Measurements from ENCODE around the gene ZNF446.
A peak's percentile ranks its signal among the peaks of the same experiment; 100 is the strongest.
"Not testable (repeated sequence)": the region's sequence is repeated elsewhere in the genome, so short reads cannot be mapped to it uniquely, and the experiment has no call there.

The ZNF446 gene

DNA sequence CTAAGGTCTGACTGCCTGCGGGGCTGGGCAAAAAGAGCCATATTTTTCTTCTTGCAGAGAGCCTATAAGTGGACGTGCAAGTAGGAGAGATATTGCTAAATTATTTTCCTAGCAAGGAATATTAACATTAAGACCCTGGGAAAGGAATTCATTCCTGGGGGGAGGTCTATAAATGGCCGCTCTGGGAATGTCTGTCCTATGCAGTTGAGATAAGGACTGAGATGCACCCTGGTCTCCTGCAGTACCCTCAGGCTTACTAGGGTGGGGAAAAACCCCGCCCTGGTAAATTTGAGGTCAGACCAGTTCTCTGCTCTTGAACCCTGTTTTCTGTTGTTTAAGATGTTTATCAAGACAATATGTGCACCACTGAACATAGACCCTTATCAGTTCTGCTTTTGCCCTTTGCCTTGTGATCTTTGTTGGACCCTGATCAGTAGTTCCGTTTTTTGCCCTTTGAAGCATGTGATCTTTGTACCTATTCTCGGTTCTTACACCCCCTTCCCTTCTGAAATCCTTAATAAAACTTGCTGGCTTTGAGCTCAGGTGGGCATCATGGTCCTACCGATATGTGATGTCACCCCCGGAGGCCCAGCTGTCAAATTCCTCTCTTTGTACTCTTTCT is 31.6 kb downstream of the ZNF446 start:
- not testable (repeated sequence) for DNase-seq

DNA sequence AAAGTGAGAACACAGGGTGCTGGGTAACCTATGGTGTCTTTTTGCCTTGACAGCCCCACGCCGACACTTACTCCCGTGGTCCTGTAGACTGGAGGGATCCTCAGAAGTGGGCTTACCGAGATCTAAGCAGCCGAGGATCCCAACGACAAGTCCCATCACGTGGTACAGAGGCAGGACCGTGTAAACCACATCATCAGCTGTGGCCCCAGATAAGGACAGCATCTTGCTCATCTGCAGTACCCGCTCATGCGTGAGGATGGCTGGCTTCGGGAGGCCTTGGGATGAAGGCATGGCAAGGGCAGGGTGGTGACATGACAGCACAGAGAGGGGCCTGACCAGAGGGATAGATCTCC is 33.6 kb downstream of the ZNF446 start:
- no peak for DNase-seq

- no peak for DNase-seq
Observed at GRCh38 chr19:58510084-58510862, 34.1 kb downstream of the ZNF446 start.

GRCh38 chr19:58511353-58512208 is 35.4 kb downstream of the ZNF446 start, which contains the start of gene SLC27A5:
Gene SLC27A5 (minus strand): TSS chr19:58511992. CDS start chr19:58511955, 37 bp downstream.
- DNase-seq, result no peak

- no peak for DNase-seq
Observed at GRCh38 chr19:58513213-58513693, 37.1 kb downstream of the ZNF446 start.

DNA sequence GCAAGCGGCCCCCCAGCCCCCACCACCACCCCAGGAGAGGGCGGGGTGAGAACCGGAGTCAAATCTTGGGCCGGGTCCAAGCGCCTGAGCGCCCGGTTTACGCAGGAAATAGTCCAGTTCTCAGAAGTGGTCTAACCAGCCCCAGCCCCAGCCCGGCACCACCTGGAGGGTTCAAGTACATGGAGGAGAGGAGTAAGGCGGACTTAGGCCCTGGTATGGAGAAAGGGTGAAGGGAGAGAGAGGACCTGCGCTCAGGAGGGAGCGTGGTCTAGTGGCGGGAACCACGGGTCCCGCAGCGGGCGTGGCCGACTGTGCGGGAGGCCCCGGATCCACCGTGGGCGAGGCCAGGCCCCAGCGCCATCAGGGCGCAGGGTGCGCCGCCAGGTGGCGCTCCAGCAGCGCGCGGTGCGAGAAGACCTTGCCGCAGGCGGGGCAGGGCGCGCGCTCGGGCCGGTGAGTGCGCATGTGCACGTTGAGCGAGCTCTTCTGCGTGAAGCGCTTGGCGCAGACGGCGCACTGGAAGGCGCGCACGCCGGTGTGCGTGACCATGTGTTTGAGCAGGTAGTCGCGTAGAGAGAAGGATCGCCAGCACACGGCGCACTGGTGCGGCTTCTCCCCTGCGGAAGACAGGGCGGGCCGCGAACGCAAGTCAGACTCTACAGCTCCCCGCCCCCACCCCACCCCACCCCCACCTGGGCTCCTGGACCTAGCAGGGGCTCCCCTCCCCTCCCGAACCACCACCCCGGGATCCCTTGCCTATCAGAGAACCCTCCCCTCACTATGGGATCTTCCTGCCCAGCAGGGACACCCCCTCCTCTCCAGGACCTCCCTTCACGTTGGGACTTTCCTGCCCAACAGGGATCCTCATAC is 37.8 kb downstream of the ZNF446 start:
- peak; percentile 99 for DNase-seq

- peak; percentile 61 for DNase-seq
Observed at GRCh38 chr19:58514564-58515022, 38.4 kb downstream of the ZNF446 start.

GRCh38 chr19:58515259-58515658 is 39.1 kb downstream of the ZNF446 start:
- no peak for DNase-seq

GRCh38 chr19:58516246-58516836 is 40.2 kb downstream of the ZNF446 start:
- no peak for DNase-seq

DNA sequence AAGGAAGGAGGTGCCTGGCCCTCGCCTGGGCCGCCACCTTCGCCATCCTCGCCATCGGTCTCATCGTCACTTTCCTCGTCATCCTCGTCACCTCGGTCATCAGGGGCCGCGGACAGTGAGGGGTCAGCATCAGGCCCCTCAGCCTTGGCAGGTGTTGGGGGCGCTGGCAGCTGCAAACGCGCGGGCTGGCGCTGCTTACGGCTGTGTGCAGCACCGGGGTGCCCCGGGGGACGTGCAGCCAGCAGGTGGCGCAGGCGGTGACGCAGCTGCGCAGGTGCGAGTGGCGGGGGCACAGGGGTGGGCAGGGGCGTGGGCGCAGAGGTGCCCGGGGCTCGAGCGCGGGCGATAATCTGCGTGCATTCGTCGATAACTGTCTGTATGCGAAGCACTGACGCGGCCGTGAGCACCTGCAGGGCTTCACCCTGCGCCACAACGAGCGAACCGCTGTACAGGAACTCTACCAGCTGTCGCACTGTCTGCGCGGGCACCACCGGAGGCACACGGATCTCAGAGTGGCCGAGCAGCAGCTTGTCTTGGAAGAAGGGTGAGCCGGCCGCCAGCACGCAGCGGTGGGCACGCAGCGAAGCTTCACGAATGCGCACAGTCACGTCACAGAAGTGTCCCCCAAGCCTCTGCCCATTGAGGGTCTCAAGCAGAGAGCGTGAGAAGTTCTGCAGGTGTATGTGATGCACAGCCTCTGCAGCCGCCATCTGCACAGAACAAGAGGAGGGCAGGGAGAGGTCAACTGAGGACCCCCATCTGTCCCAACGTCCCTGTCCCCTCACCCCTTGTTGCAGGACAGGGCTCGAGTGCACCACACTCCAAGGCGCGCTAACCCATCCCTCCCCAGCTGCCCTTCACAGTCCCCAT is 41.0 kb downstream of the ZNF446 start:
- DNase-seq, result no peak

DNA sequence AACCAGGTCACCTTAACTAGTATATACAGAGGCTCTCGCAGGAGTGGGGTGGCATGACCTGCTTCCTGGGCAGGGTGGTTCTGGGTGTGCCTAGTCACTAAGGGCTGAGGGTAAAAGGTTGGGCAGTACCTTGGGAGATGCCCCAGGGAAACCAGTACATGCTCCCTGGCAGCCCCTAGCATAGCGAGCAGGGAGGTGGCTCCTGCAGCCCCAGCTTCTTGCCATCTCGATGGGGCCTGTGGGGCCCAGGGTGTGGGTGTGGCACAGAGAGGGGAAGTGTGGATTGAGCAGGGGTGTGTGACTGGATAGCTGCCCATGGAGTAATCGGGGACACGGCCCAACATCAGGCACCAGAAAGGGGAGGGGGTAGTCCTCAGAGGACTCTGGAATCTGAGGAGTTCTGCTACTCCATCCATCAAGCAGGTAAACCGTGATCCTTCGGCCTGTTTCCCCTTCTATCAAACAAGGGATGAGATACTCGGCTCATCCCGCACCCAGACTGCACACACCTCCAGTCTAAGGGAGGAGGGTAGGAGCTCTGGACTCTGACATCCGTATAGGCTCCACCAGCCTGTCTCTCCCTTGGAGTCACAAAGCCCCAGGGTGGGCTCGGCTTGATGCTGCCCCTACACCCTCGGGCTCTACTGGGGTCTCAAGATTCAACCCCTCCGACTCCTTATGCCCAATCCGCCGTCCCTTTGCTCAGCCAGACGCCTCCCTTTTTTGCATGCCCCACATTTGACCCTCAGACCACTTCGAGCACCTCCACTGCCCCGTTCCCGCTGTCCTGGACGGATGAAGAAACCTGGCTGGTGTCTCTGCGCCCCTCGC is 42.3 kb downstream of the ZNF446 start:
- DNase-seq, result peak; percentile 63

DNA sequence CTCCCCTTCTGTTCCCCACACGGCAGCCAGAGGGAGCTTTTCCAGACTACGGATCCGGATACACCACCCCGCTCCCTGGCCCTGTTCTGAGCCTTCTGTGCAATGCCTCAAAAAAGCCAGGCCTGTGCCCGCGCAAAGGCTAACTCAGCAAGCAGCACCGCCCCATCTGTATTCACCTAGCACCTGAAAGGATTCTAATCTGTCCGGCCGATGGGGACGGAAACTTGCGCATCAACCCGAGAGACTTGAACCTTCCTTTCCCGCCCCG is 42.9 kb downstream of the ZNF446 start:
- peak; percentile 75 for DNase-seq

DNA sequence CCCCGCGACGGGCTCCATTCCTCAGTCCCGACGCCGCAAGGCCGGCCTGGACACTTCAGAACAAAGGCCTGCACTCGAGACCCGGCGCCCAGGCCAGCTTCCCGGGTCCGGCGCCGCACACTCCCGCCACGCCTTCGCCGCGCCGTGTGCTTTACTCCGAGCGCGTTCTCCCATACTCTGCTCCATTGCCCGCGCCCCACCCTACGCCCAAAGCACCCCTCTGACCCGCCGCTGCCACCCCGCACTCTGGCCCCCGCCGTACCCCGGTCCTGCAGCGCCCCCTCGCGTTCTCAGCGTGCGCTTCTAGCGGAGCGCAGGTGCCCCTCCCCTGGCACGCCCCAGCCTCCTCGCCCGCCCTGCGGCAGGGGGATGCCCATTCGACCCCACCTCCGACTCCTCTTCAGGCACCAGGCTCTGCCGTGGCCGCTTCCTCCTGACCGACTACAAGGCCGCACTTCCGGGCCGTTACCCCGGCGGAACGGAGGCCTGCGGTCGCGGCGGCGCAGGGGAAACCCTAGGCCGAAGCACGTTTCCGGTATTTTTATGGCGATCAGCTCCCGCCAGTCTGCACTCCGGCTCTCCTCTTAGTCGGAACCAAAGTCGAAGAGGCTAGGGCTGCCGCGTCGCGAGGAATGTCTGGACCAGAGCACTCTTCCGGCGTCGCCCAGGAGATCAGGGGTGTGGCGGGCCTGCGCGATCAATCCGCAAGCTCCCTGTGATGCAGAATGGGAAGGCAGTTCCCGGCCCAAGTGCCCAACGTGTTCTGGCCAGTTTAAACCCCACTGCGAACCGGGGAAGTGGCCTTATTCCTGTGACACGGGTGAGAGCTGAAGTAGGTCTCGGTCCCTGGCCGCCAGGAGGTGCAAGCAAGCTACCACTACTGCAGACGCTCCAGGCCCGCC is 43.5 kb downstream of the ZNF446 start, which contains the start of gene ZBTB45:
Gene ZBTB45, minus strand, starts transcription at position 456 of the 902 bp plus-strand sequence. CDS start 2,137 bp downstream, outside the sequence.
- peak; percentile 99 for DNase-seq

DNA sequence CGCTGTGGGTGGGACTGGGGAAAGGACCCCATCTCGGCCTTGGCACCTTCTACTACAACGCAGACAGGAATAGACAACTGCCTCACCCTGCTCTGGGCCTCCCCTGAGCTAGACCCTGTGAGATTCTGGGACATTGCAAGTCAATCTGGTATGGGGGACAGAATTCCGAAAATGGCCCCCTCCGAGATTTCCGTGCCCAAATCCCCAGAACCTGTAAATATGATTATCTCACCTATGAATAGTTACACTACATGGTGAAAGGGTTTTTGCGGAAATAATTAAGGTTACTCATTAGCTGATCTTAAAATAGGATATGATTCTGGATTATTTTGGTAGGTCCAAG is 44.1 kb downstream of the ZNF446 start:
- DNase-seq, result no peak

DNA sequence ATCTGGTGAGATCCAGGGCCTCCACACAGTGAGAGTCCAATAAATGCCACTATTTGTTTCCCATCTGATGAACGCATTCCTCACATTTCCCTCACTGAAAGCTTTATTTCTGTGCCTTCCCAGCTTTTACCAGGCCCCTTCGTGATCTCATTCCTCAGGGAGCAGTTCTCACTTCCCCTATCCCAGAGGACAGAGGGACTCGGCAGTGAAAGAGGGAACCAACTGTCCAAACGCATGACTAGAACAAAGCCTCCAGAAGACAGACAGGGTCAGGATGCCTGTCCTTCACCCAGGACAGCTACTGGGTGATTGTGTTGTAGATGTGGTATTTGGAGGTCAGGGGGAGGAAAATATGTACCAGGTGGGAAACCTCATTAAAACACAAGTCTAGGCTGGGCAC is 45.5 kb downstream of the ZNF446 start:
- no peak for DNase-seq

GRCh38 chr19:58522709-58523108 is 46.6 kb downstream of the ZNF446 start:
- DNase-seq, result no peak

DNA sequence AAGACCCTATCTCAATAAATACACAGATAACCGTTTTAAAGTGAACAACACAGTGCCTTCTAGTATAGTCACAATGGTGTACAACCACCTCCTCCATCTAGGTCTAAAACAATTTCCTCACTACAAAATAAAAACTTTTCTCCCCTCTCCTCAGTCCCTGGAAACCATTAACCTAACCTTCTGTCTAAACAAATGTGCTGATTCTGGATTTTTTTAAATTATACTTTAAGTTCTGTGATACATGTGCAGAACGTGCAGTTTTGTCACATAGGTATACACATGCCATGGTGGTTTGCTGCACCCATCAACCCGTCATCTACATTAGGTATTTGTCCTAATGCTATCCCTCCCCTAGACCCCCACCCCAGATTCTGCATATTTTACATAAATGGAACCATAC is 53.3 kb downstream of the ZNF446 start:
- no peak for DNase-seq

Data from activated CD8-positive, alpha-beta memory T cell treated with anti-CD3 and anti-CD28 coated beads, Interleukin-2, amount 50 U/mL, for 48 hours (primary cell).